ENCODE results near the gene CYGB. TPM values are rescaled to one million over a fixed set of nuclear protein-coding genes. Genes with fewer than 3 reads are reported as not detected.

Gene CYGB
- 0.28 and 0.83 TPM in 2 replicates for polyA plus RNA-seq

GRCh38 chr17:76537578-76538280 lies at the start of gene CYGB:
CYGB (minus strand) TSS chr17:76537709; CDS start chr17:76537542, 167 bp downstream.

DNA sequence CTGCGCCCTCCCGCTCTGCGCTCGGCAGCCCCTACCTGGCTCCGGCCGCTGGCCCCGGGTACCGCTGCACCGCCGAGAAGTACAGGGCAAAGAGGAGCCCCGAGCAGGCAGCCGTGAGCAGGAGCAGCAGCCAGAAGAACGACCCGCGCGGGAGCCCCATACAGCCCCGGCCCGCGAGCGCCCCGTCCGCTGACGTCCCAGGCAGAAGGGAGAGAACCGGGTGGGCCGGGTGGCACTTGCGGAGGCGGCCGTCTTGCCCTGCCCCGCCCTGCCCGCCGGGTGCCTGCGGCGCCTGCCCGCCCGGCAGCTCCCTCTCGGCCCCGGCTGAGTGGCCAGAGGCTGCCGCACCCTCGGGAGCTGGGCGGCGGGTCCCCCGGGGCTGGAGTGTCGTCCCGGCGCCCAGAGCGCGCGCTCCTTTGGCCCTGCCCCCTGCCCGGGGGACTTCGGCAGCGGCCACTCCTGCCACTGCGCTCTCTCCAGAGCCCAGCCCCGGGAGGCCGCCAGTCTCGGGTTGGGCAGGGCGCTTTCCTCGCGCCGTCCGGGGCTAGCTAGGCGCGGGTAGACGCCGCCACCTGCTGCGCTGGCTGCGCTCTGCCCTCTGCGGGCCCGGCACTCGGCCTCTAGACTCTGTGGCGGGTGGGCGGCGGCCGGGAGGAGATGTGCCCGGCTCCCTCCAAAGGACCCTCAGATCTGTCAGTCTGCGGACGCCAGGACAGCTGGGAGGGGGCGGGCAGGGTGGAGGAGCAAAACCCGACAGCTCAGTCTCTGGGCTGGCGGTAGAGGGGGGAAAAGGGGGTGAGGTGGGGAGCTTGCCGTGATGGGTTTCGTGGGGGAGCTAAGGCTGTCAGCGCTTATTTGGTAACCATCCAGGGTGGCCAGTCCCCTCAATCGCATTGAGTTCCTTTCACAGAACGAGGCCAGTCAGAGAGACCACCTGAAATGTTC lies 48.4 kb upstream of the CYGB start, which contains the start of gene ST6GALNAC2:
Gene ST6GALNAC2 (minus strand): TSS at position 212 of the 945 bp plus-strand sequence. CDS start 52 bp downstream, at position 160.

DNA sequence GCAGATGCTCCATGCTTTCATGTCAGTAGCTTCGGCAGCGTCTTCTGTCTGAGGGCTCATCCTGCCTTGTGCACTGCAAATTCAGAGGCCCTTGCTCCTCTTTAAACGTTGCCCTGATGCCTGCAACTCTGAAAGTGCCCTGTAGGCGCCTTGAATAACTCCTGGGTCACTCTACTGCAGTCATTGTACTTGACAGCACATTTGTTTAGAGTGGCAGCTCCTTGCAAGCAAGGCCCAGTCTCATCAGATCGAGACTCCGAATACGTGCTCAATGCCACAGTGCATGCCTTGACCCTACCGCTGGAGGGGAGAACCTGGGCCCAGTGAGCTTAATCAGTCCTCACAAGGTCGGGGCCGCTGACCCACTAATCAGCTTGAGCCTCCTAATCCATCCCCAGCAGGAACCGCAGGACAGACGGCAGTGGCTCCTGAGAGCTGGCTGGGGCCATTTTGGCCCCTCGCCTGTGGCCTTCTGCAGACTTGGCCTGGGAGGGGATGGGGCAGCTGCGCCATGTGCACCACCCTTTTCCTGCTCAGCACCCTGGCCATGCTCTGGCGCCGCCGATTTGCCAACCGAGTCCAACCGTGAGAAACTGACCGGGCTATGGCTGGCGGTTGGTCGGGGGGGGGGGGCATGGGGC lies 2.2 kb upstream of the CYGB start, which contains the start of gene PRCD:
Gene PRCD (plus strand): TSS at position 414 of the 641 bp plus-strand sequence. CDS start 98 bp downstream, at position 512.

DNA sequence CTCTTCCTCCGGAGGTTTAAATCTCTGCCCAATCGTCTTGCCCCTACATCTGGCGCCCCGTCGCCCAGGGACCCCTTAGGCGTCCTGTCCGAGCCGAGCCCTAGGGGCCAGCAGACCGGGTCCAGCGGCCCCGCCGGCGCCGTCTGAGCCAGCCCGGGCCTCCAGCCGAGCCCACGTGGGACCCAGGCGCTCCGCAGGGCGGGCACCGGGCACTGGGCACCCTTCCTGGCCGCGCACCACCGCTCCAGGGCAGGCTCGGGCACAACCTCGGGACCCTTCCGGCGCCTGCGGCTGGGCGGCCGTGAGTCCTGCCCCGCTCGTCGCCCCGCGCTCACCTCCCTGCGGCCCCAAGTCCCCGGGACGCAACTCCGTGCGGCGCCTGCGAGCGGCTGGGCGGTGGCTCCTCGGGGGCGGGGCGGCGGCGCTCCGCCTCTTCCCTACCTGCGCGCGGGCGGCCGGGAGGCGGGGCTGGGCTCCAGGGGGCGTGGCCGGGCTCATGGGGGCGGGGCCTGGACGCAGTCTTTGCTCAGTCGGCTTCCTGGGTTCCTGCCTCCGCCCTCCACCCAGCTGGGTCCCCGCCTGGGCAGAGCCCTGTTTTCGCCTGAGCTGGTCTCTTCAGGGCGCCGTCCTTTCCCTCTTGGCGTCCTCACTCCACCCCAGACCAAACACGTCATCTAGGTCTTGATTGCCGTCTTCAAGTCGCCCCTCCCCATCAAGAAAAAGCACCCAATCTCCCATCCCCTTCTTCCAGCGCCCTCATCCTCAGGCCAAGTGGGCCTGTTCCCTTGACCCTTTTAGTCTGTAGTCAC lies 36.3 kb downstream of the CYGB start, which contains the start of gene RHBDF2:
Gene RHBDF2 (minus strand): TSS at position 406 of the 809 bp plus-strand sequence. CDS start 19,899 bp downstream, outside the sequence.

Other genes starting within 250 kb of the CYGB start
- 0.21 and 0.31 TPM in 2 replicates for gene QRICH2, start 229.4 kb downstream of the CYGB start, polyA plus RNA-seq
- 26.9 and 32.5 TPM in 2 replicates for gene PRPSAP1, start 183.8 kb downstream of the CYGB start, polyA plus RNA-seq
- gene SPHK1, start 153.1 kb downstream of the CYGB start, polyA plus RNA-seq: 0.13 and 0.78 TPM in 2 replicates
- 5.9 and 11.2 TPM in 2 replicates for gene UBE2O, start 84.6 kb downstream of the CYGB start, polyA plus RNA-seq
- not detected in 2 replicates for gene AANAT, start 70.1 kb downstream of the CYGB start, polyA plus RNA-seq
- gene RHBDF2, start 36.3 kb downstream of the CYGB start, polyA plus RNA-seq: not detected in 2 replicates
- 4.4 and 4.9 TPM in 2 replicates for gene PRCD, start 2.3 kb upstream of the CYGB start, polyA plus RNA-seq
- not detected in 2 replicates for gene ST6GALNAC2, start 48.2 kb upstream of the CYGB start, polyA plus RNA-seq
- gene ST6GALNAC1, start 106.0 kb upstream of the CYGB start, polyA plus RNA-seq: not detected in 2 replicates
- gene MXRA7, start 173.3 kb upstream of the CYGB start, polyA plus RNA-seq: 33.4 and 33.6 TPM in 2 replicates
- 2.0 and 2.9 TPM in 2 replicates for gene JMJD6, start 188.9 kb upstream of the CYGB start, polyA plus RNA-seq
- 31.3 and 58.5 TPM in 2 replicates for gene METTL23, start 189.1 kb upstream of the CYGB start, polyA plus RNA-seq
- 93.5 and 95.2 TPM in 2 replicates for gene SRSF2, start 199.6 kb upstream of the CYGB start, polyA plus RNA-seq
- gene MFSD11, start 200.4 kb upstream of the CYGB start, polyA plus RNA-seq: 36.1 and 37.8 TPM in 2 replicates